C4-2B (cell line): ENCODE results near the gene EEF1A1.
"Not testable (repeated sequence)": the region's sequence is repeated elsewhere in the genome, so short reads cannot be mapped to it uniquely, and the experiment has no call there.

Experiments used
- ZFX ChIP-seq: fragments of 450-650 bp; IDR thresholded peaks from 2 replicates; pipeline ENCODE4 v1.6.1; 2017
- TF ChIP-seq, protein P1 (sequence below): fragments of 450-650 bp; conservative IDR thresholded peaks from 2 replicates; pipeline ENCODE4 v1.5.1; 2017; ENCODE audit warnings: mild to moderate bottlenecking

DNA sequence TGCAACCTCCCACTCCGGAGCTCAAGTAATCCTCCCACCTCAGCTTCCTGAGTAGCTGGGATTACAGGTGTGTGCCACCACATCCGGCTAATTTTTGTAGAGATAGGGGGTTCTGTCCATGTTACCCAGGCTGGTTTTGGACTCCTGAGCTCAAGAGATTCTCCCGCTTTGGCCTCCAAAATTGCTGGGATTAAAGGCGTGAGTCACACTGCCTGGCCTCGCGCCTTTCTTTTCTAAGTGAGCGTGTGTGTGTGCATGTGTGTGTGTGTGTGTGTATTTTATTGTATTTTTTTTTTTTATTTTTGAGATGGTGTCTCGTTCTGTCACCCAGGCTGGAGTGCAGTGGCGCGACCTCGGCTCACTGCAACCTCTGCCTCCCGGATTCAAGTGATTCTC lies 38.6 kb upstream of the EEF1A1 start:
- TF ChIP-seq, protein P1, sequence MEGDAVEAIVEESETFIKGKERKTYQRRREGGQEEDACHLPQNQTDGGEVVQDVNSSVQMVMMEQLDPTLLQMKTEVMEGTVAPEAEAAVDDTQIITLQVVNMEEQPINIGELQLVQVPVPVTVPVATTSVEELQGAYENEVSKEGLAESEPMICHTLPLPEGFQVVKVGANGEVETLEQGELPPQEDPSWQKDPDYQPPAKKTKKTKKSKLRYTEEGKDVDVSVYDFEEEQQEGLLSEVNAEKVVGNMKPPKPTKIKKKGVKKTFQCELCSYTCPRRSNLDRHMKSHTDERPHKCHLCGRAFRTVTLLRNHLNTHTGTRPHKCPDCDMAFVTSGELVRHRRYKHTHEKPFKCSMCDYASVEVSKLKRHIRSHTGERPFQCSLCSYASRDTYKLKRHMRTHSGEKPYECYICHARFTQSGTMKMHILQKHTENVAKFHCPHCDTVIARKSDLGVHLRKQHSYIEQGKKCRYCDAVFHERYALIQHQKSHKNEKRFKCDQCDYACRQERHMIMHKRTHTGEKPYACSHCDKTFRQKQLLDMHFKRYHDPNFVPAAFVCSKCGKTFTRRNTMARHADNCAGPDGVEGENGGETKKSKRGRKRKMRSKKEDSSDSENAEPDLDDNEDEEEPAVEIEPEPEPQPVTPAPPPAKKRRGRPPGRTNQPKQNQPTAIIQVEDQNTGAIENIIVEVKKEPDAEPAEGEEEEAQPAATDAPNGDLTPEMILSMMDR: not testable (repeated sequence)
- not testable (repeated sequence) for TF ChIP-seq ZFX
